Measurements from ENCODE around the gene SETDB1. TPM values are rescaled to one million over a fixed set of nuclear protein-coding genes. Genes with fewer than 3 reads are reported as not detected.
A peak's percentile ranks its signal among the peaks of the same experiment; 100 is the strongest.

SETDB1 gene
- total and polyA plus RNA-seq, 7 experiments from 2014 or later: 13.4 to 94.9 (median 57.4) TPM

GRCh38 chr1:150999051-150999674 is 73.0 kb downstream of the SETDB1 start:
- peaks cover 9 to 46% (median 19%) of the 10 kb centered on the region in 5 donors for H3K36me3 Mint-ChIP-seq
- H3K27me3 Mint-ChIP-seq: no peaks in the 10 kb centered on the region
- intact Hi-C loops (cut with micrococcal nuclease): loop anchor here in 1 of 2 donors (10.0 kb wide), 2 partner anchors 164 to 534 kb away; no protein-coding TSS in a partner anchor
- H3K27ac ChIP-seq (ENCODE audit: low read depth, low read length): peak overlapping the region; percentile 45
- H3K4me3 ChIP-seq (ENCODE audit: low read length): no peak overlapping the region
- ChIA-PET POLR2A (interaction anchor here (0.6 to 1.8 kb wide), 8 partner anchors 11 to 195 kb away, joined by 3 to 7 read pairs (median 4); no protein-coding TSS in a partner anchor), CTCF (interaction anchor here (0.6 to 7.8 kb wide), 7 partner anchors 20 to 77 kb away, joined by 3 to 56 read pairs (median 3); no protein-coding TSS in a partner anchor)
- H3K9me3 ChIP-seq (ENCODE audit: control insufficient read depth in 2 of 3, low read length in 3 of 3): no peaks in the 10 kb centered on the region
- H3K36me3 ChIP-seq (ENCODE audit: control insufficient read depth in 2 of 3, insufficient read depth in 3 of 3, low read length in 3 of 3): peaks cover 0 to 67% (median 14%) of the 10 kb centered on the region in 3 experiments
- H3K4me1 ChIP-seq (ENCODE audit: control insufficient read depth in 2 of 2, insufficient read depth in 2 of 2, low read length in 2 of 2): peaks cover 11 to 44% of the 10 kb centered on the region in 2 donors
- peak overlapping the region in 2 of 10 donors; percentile 7 to 15 for H3K4me3 Mint-ChIP-seq
- no peak for DNase-seq
- H3K4me1 Mint-ChIP-seq: peaks cover 25 to 54% (median 48%) of the 10 kb centered on the region in 7 donors
- no peaks in the 10 kb centered on the region for H3K27me3 ChIP-seq (ENCODE audit: control insufficient read depth in 2 of 2, insufficient read depth in 2 of 2, low read length in 2 of 2)
- ATAC-seq: no peak
- H3K9me3 Mint-ChIP-seq: no peaks in the 10 kb centered on the region
- H3K27ac Mint-ChIP-seq: peak overlapping the region in 8 of 9 donors; percentile 18 to 88 (median 66)

- Mint-ChIP-seq H3K27ac (peak overlapping the region in 6 of 9 donors; percentile 80 to 97 (median 96)), H3K36me3 (peaks cover 9 to 46% (median 19%) of the 10 kb centered on the region in 5 donors), H3K4me3 (peak overlapping the region in 2 of 10 donors; percentile 84 to 100), H3K4me1 (peaks cover 25 to 56% (median 52%) of the 10 kb centered on the region in 7 donors), H3K9me3 (no peaks in the 10 kb centered on the region), H3K27me3 (no peaks in the 10 kb centered on the region)
- Histone ChIP-seq H3K4me1 (ENCODE audit: control insufficient read depth in 2 of 2, insufficient read depth in 2 of 2, low read length in 2 of 2) (peaks cover 11 to 45% of the 10 kb centered on the region in 2 donors), H3K27me3 (ENCODE audit: control insufficient read depth in 2 of 2, insufficient read depth in 2 of 2, low read length in 2 of 2) (no peaks in the 10 kb centered on the region), H3K9me3 (ENCODE audit: control insufficient read depth in 2 of 3, low read length in 3 of 3) (no peaks in the 10 kb centered on the region), H3K27ac (ENCODE audit: low read depth, low read length) (peak overlapping the region; percentile 45), H3K36me3 (ENCODE audit: control insufficient read depth in 2 of 3, insufficient read depth in 3 of 3, low read length in 3 of 3) (peaks cover 0 to 66% (median 14%) of the 10 kb centered on the region in 3 experiments), H3K4me3 (ENCODE audit: low read length) (no peak overlapping the region)
- intact Hi-C loops (cut with micrococcal nuclease): loop anchor here (5.0 to 10.0 kb wide), 4 partner anchors 38 to 535 kb away; no protein-coding TSS in a partner anchor
- ChIA-PET POLR2A (interaction anchor here (0.6 to 1.8 kb wide), 8 partner anchors 10 to 195 kb away, joined by 3 to 7 read pairs (median 4); no protein-coding TSS in a partner anchor), CTCF (interaction anchor here (0.6 to 7.8 kb wide), 5 partner anchors 8 to 71 kb away, joined by 3 to 56 read pairs (median 5); no protein-coding TSS in a partner anchor)
- no peak for DNase-seq
- no peak for ATAC-seq
These were observed 73.8 kb downstream of the SETDB1 start for GRCh38 chr1:150999926-151000325.

GRCh38 chr1:151000408-151000807 is 74.2 kb downstream of the SETDB1 start:
- ChIA-PET CTCF (interaction anchor here (1.4 to 7.8 kb wide), 3 partner anchors 9 to 99 kb away, joined by 3 to 56 read pairs (median 5); no protein-coding TSS in a partner anchor), POLR2A (interaction anchor here (0.7 to 2.1 kb wide), 6 partner anchors 10 to 605 kb away, joined by 3 to 8 read pairs (median 5); partner anchors contain the start of genes CERS2 and TNFAIP8L2)
- Histone ChIP-seq H3K27me3 (ENCODE audit: control insufficient read depth in 2 of 2, insufficient read depth in 2 of 2, low read length in 2 of 2) (no peaks in the 10 kb centered on the region), H3K27ac (ENCODE audit: low read depth, low read length) (no peak overlapping the region), H3K4me1 (ENCODE audit: control insufficient read depth in 2 of 2, insufficient read depth in 2 of 2, low read length in 2 of 2) (peaks cover 11 to 45% of the 10 kb centered on the region in 2 donors), H3K4me3 (ENCODE audit: low read length) (no peak overlapping the region), H3K9me3 (ENCODE audit: control insufficient read depth in 2 of 3, low read length in 3 of 3) (no peaks in the 10 kb centered on the region), H3K36me3 (ENCODE audit: control insufficient read depth in 2 of 3, insufficient read depth in 3 of 3, low read length in 3 of 3) (peaks cover 0 to 61% (median 14%) of the 10 kb centered on the region in 3 experiments)
- no peaks in the 10 kb centered on the region for H3K9me3 Mint-ChIP-seq
- ATAC-seq (no peak), DNase-seq (no peak)
- H3K27ac Mint-ChIP-seq: peak overlapping the region in 8 of 9 donors; percentile 45 to 97 (median 94)
- intact Hi-C loops (cut with micrococcal nuclease): loop anchor here (5.0 to 10.0 kb wide), 2 partner anchors 38 to 386 kb away; no protein-coding TSS in a partner anchor
- H3K36me3 Mint-ChIP-seq: peaks cover 9 to 46% (median 19%) of the 10 kb centered on the region in 5 donors
- peak overlapping the region in 4 of 10 donors; percentile 84 to 100 (median 98) for H3K4me3 Mint-ChIP-seq
- H3K27me3 Mint-ChIP-seq: no peaks in the 10 kb centered on the region
- peaks cover 29 to 57% (median 54%) of the 10 kb centered on the region in 7 donors for H3K4me1 Mint-ChIP-seq

- H3K4me1 Mint-ChIP-seq: peaks cover 33 to 62% (median 59%) of the 10 kb centered on the region in 7 donors
- peak overlapping the region in 8 of 9 donors; percentile 92 to 97 (median 96) for H3K27ac Mint-ChIP-seq
- H3K9me3 Mint-ChIP-seq: no peaks in the 10 kb centered on the region
- ChIA-PET POLR2A (interaction anchor here (0.6 to 2.1 kb wide), 9 partner anchors 10 to 155 kb away, joined by 3 to 8 read pairs (median 4); partner anchors contain the start of genes CERS2 and TNFAIP8L2), CTCF (interaction anchor here (0.7 to 1.9 kb wide), 6 partner anchors 10 to 98 kb away, joined by 3 to 9 read pairs (median 5); no protein-coding TSS in a partner anchor)
- H3K27me3 ChIP-seq (ENCODE audit: control insufficient read depth in 2 of 2, insufficient read depth in 2 of 2, low read length in 2 of 2): no peaks in the 10 kb centered on the region
- DNase-seq: no peak
- peak overlapping the region; percentile 77 for H3K27ac ChIP-seq (ENCODE audit: low read depth, low read length)
- intact Hi-C loops (cut with micrococcal nuclease): loop anchor here (5.0 to 10.0 kb wide), 2 partner anchors 39 to 387 kb away; no protein-coding TSS in a partner anchor
- H3K4me1 ChIP-seq (ENCODE audit: control insufficient read depth in 2 of 2, insufficient read depth in 2 of 2, low read length in 2 of 2): peaks cover 11 to 39% of the 10 kb centered on the region in 2 donors
- peak overlapping the region; percentile 40 to 100 (median 89) for H3K4me3 Mint-ChIP-seq
- no peak for ATAC-seq
- H3K36me3 ChIP-seq (ENCODE audit: control insufficient read depth in 2 of 3, insufficient read depth in 3 of 3, low read length in 3 of 3): peaks cover 0 to 56% (median 14%) of the 10 kb centered on the region in 3 experiments
- peaks cover 9 to 50% (median 17%) of the 10 kb centered on the region in 5 donors for H3K36me3 Mint-ChIP-seq
- H3K27me3 Mint-ChIP-seq: no peaks in the 10 kb centered on the region
- no peak overlapping the region for H3K4me3 ChIP-seq (ENCODE audit: low read length)
- H3K9me3 ChIP-seq (ENCODE audit: control insufficient read depth in 2 of 3, low read length in 3 of 3): no peaks in the 10 kb centered on the region
These were observed 75.4 kb downstream of the SETDB1 start for GRCh38 chr1:151001602-151002001.

- DNase-seq: no peak
- peak overlapping the region in 8 of 9 donors; percentile 92 to 97 (median 96) for H3K27ac Mint-ChIP-seq
- peak overlapping the region; percentile 40 to 100 (median 89) for H3K4me3 Mint-ChIP-seq
- POLR2A ChIA-PET: interaction anchor here (0.6 to 2.1 kb wide), 9 partner anchors 9 to 60 kb away, joined by 3 to 8 read pairs (median 3); partner anchors contain the start of gene CERS2
- CTCF ChIA-PET: interaction anchor here (0.7 to 1.4 kb wide), 5 partner anchors 23 to 88 kb away, joined by 3 to 9 read pairs (median 5); no protein-coding TSS in a partner anchor
- intact Hi-C loops (cut with micrococcal nuclease): loop anchor here (5.0 to 10.0 kb wide), 2 partner anchors 40 to 387 kb away; no protein-coding TSS in a partner anchor
- H3K27me3 ChIP-seq (ENCODE audit: control insufficient read depth in 2 of 2, insufficient read depth in 2 of 2, low read length in 2 of 2): no peaks in the 10 kb centered on the region
- H3K36me3 Mint-ChIP-seq: peaks cover 8 to 47% (median 17%) of the 10 kb centered on the region in 5 donors
- no peak for ATAC-seq
- peaks cover 37 to 66% (median 63%) of the 10 kb centered on the region in 7 donors for H3K4me1 Mint-ChIP-seq
- peaks cover 16 to 43% of the 10 kb centered on the region in 2 donors for H3K4me1 ChIP-seq (ENCODE audit: control insufficient read depth in 2 of 2, insufficient read depth in 2 of 2, low read length in 2 of 2)
- H3K36me3 ChIP-seq (ENCODE audit: control insufficient read depth in 2 of 3, insufficient read depth in 3 of 3, low read length in 3 of 3): peaks cover 0 to 51% (median 14%) of the 10 kb centered on the region in 3 experiments
- no peaks in the 10 kb centered on the region for H3K9me3 ChIP-seq (ENCODE audit: control insufficient read depth in 2 of 3, low read length in 3 of 3)
- H3K27ac ChIP-seq (ENCODE audit: low read depth, low read length): peak overlapping the region; percentile 77
- peak overlapping the region; percentile 46 for H3K4me3 ChIP-seq (ENCODE audit: low read length)
- no peaks in the 10 kb centered on the region for H3K27me3 Mint-ChIP-seq
- H3K9me3 Mint-ChIP-seq: no peaks in the 10 kb centered on the region
These were observed 75.9 kb downstream of the SETDB1 start for GRCh38 chr1:151002051-151002450.

- no peaks in the 10 kb centered on the region for H3K27me3 ChIP-seq (ENCODE audit: control insufficient read depth in 2 of 2, insufficient read depth in 2 of 2, low read length in 2 of 2)
- POLR2A ChIA-PET: interaction anchor here (0.9 to 4.5 kb wide), 8 partner anchors 7 to 52 kb away, joined by 3 to 20 read pairs (median 6); partner anchors contain the start of gene CERS2
These were observed 76.4 kb downstream of the SETDB1 start for GRCh38 chr1:151002611-151003010.

More at GRCh38 chr1:151002611-151003010, 76.4 kb downstream of the SETDB1 start:
- DNase-seq (no peak), ATAC-seq (no peak)
- no peaks in the 10 kb centered on the region for H3K9me3 ChIP-seq (ENCODE audit: control insufficient read depth in 2 of 3, low read length in 3 of 3)
- H3K4me3 ChIP-seq (ENCODE audit: low read length): peak overlapping the region; percentile 46
- H3K27me3 Mint-ChIP-seq: no peaks in the 10 kb centered on the region
- peaks cover 43 to 72% (median 68%) of the 10 kb centered on the region in 7 donors for H3K4me1 Mint-ChIP-seq
- CTCF ChIA-PET: interaction anchor here (0.7 to 1.6 kb wide), 4 partner anchors 27 to 237 kb away, joined by 3 to 6 read pairs (median 4); partner anchors contain the start of gene CTSS
- H3K4me3 Mint-ChIP-seq: peak overlapping the region; percentile 85 to 100 (median 96)
- no peaks in the 10 kb centered on the region for H3K9me3 Mint-ChIP-seq
- intact Hi-C loops (cut with micrococcal nuclease): loop anchor here (5.0 to 10.0 kb wide), 2 partner anchors 40 to 388 kb away; no protein-coding TSS in a partner anchor
- H3K27ac ChIP-seq (ENCODE audit: low read depth, low read length): peak overlapping the region; percentile 77
- H3K36me3 ChIP-seq (ENCODE audit: control insufficient read depth in 2 of 3, insufficient read depth in 3 of 3, low read length in 3 of 3): peaks cover 0 to 45% (median 14%) of the 10 kb centered on the region in 3 experiments
- H3K4me1 ChIP-seq (ENCODE audit: control insufficient read depth in 2 of 2, insufficient read depth in 2 of 2, low read length in 2 of 2): peaks cover 21 to 49% of the 10 kb centered on the region in 2 donors
- peaks cover 6 to 41% (median 17%) of the 10 kb centered on the region in 5 donors for H3K36me3 Mint-ChIP-seq
- H3K27ac Mint-ChIP-seq: peak overlapping the region; percentile 83 to 97 (median 96)
